Cardiac septum (tissue), 1 donor: ENCODE results near the gene KXD1. TPM values are rescaled to one million over a fixed set of nuclear protein-coding genes. Genes with fewer than 3 reads are reported as not detected.
"Not testable (repeated sequence)": the region's sequence is repeated elsewhere in the genome, so short reads cannot be mapped to it uniquely, and the experiment has no call there.

Experiments used
- DNase-seq: peaks from one replicate; pipeline ENCODE4 v3.0.0-alpha.2; 2020; ENCODE audit warnings: low spot score
- intact Hi-C: fragments of 100-400 bp; cut with DNase I; formaldehyde crosslinking; loops from one replicate; pipeline ENCODE4 v1.14.0; 2022
- total RNA-seq: library from RNA; stranded (reverse); fragmentation: NEBNext Ultra II Directional; extraction: Animal tissue kit (Norgen Biotek cat#: 25700); gene quantifications from one replicate; pipeline ENCODE4 v1.2.1, GENCODE V29; 2021
- donor health status: DM: no; HTN: no; CAD: no.

KXD1 gene
- total RNA-seq, 1 donor from 2014 or later, result 59.6 TPM

DNA sequence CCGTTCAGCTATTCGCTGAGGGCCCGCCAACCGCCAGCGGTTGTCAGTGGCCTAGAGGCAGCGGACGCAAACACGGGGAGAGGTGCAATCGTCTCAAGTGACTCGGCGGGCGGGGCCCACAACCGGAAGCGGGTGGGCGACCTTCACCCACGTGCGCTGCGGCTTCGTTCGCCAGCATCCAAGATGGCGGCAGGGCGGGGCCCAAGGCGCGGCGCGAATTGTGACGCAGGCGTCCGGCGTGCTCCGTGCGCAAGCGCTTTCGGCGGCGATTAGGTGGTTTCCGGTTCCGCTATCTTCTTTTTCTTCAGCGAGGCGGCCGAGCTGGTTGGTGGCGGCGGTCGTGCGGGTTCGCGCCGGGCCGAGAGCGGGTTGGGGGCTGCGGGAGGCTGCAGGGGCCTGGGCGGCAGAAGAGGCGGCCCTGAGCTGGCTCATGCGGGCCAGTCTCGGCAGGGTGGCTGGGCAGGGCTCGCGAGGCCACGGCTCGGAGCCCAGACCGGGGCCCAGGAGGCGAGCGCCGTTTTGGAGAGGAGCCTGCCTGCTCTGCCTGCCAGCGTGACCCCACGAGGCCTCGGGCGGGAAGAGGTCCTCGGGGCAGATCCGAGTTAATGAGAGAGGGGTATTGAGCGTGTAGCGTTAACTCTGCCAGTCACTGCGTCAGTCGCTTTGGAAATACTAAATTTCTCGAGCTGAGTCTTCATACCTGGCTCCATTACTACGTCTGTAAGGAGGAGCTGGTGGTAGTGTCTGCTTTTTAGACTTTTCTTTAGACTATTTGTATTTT lies 14.1 kb downstream of the KXD1 start, which contains the start of gene UBA52:
UBA52 (plus strand) TSS at position 294 of the 781 bp plus-strand sequence. CDS start 1,444 bp downstream, outside the sequence.
- peak; percentile 98 for DNase-seq
- intact Hi-C loops, result loop anchor here (1.0 to 5.0 kb wide), 3 partner anchors 14 to 346 kb away; partner anchors contain the start of genes COPE, DDX49 and KXD1

DNA sequence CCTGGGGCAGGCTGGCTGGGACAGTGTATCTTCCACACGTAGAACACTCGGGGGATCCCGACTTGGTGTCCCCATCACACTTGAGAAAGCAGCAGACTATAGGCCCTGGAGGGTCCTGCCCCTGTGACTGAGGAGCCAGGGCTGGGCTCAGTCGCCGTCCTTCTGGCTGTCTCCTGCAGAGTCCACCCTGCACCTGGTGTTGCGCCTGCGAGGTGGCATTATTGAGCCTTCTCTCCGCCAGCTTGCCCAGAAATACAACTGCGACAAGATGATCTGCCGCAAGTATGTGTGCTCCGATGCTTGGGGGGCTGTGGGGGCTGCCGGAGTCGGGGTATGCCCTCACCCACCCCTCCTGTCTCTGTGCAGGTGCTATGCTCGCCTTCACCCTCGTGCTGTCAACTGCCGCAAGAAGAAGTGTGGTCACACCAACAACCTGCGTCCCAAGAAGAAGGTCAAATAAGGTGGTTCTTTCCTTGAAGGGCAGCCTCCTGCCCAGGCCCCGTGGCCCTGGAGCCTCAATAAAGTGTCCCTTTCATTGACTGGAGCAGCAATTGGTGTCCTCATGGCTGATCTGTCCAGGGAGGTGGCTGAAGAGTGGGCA lies 17.1 kb downstream of the KXD1 start:
- intact Hi-C loops, result loop anchor here (5.0 kb wide), 2 partner anchors 107 to 343 kb away; partner anchors contain the start of genes COPE and DDX49
- DNase-seq, result no peak

DNA sequence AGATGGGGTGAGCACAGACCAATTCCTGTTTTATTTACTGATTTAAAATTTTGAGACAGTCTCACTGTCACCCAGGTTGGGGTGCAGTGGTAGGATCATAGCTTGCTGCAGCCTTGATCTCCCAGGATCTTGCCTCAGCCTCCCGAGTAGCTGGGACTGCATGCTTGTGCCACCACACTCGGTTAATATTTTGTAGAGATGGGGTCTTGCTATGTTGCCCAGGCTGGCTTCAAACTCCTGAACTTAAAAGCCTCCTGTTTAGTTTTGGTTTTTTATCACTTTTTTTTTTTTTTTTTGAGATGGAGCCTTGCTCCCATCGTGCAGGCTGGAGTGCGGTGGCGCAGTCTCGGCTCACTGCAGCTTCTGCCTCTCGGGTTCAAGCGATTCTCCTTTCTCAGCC lies 18.7 kb downstream of the KXD1 start:
- no peak for DNase-seq
- intact Hi-C loops, result no loop called here

DNA sequence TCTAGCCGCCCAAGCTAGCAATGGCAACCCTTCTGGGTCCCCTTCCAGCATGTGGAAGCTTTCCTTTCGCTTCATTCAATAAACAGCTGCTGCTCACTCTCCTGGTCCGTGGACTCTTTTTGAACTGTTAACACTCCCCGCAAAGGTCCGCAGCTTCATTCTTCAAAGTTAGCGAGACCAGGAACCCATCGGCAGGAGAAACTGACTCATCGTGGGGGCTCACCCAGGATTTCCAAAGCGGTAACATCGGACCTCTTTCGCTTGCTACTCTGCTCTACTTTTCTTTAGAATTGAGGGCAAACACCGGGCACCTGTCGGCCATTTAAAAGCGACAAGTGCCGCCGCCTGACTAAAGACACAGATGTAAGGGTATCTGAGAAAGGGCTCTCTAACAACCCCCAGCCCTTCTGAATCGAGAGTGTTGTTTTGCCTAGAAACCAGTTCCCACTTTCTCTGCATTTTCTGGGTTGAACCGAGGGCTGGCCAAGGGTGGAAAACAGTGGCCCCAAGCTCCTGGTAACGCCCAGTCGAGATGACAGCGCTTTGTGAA lies 19.8 kb downstream of the KXD1 start:
- no peak for DNase-seq
- intact Hi-C loops, result no loop called here

DNA sequence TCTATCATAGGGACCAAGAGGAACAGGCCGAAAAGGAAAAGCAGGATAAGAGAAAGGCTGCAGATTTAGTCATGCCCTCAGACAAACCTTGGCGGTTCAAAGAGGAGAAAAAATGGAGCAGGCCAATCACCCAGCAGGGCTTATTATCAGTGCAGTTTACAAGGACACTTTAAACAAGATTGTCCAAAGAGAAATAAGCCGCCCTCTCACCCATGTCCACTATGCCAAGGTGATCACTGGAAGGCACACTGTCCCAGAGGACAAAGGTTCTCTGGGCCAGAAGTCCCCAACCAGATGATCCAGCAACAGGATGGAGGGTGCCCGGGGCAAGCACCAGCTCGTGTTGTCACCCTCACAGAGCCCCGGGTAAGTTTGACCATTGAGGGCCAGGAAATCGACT lies 22.6 kb downstream of the KXD1 start:
- intact Hi-C loops, result no loop called here
- no peak for DNase-seq

DNA sequence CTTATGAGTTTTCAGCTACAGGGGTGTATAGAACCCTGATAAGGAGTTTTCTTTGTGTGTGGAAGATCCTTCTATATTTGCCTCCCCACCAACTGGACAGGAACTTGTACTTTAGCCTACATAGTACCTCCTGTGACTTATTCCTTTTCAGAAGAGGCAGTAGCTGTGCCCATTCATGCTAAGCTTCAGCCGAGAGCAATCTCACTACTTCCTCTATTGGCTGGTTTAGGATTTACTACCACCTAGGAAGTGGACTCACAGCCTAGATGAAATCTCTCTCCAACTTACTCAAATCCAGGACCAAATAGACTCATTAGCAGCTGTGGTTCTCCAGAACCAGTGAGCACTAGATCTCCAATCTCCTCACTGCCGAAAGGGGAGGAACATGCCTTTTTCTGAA lies 28.6 kb downstream of the KXD1 start:
- no peak for DNase-seq
- intact Hi-C loops, result loop anchor here (5.0 kb wide), 1 partner anchor 119 kb away; no protein-coding TSS in a partner anchor

DNA sequence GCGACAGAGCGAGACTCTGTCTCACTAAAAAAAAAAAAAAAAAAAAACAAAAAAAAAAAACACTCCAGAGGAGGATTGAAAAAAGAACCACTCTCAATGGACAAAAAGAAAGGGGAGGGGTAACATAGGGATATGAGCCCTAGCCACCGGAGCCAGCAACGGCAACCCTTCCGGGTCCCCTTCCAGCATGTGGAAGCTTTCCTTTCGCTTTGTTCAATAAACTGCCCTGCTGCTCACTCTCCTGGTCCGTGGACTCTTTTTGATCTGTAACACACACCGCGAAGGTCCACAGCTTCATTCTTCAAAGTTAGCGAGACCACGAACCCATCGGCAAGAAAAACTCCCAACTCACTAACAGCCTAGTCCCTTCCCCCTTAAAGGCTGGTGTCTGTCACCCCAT lies 29.9 kb downstream of the KXD1 start:
- intact Hi-C loops, result loop anchor here (5.0 kb wide), 1 partner anchor 120 kb away; no protein-coding TSS in a partner anchor
- no peak for DNase-seq

DNA sequence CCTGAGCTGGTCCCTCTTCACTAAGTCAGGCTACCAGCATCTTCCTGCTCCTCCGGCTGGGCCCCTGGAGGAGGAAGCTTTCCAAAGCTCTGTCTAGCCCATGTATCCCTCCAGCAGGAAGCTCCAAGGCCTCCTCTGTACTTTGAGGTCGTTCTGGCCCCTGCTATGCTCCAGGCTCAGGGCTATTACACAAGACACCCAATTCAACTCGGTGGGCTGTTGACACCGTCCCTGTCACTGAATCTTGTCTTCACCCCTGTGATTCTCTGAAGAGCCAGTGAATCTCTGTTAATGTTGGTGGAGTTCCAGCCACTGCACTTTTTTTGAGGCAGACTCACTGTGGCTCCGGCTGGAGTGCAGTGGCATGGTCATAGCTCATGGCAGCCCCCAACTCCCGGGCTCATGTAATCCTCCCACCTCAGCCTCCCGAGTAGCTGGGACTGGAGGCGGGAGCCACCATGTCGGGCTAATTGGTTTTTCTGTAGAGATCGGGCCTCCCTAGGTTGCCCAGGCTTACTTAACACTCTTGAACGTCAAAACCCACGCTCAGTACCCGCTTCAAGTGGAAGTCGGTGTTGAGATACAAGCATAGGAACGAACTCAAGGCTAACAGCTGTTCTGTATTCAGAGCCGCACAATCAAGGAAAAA lies 30.4 kb downstream of the KXD1 start:
- DNase-seq, result no peak
- intact Hi-C loops, result loop anchor here (5.0 kb wide), 1 partner anchor 121 kb away; no protein-coding TSS in a partner anchor

DNA sequence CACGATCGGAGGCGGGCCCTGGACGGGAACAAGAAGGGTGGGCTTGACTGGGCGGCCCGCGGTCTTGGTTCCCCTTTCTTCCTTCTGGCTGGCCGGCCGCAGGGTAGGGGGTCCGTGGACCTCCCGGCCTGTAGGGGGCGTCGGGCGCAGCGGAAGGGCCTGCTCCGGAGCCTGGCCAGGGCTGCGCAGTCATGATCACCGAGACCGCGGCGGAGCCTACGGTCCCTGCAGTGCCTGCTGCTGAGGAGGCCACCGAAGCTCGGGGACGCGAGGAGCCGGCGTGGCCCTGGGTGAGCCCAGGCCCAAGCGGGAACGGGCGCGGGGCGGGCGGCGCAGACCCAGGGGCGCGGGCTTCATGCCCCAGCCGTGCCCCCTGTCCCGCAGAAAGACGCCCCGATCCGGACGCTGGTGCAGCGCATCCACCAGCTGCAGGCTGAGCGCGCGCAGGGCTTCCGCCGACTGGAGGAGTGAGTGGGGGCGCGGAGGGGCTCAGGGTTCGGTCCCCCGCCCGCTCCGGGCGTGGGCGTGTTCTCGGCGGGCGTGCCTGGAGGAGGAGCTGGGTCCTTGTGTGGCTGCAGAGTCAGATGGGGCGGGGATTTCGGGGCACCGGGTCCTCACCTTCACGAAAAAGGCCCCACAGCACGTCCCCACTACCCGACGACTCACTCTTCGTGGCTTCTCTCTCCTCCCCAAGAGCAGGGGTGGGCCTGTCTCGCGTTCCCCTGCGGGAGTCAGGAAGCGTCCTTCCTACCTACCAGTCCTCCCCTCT lies 31.1 kb downstream of the KXD1 start, which contains the start of gene REX1BD:
REX1BD (plus strand) TSS at position 188 of the 769 bp plus-strand sequence; CDS start at position 192, 4 bp downstream.
- DNase-seq, result peak; percentile 93
- intact Hi-C loops, result loop anchor here (5.0 kb wide), 1 partner anchor 121 kb away; no protein-coding TSS in a partner anchor

DNA sequence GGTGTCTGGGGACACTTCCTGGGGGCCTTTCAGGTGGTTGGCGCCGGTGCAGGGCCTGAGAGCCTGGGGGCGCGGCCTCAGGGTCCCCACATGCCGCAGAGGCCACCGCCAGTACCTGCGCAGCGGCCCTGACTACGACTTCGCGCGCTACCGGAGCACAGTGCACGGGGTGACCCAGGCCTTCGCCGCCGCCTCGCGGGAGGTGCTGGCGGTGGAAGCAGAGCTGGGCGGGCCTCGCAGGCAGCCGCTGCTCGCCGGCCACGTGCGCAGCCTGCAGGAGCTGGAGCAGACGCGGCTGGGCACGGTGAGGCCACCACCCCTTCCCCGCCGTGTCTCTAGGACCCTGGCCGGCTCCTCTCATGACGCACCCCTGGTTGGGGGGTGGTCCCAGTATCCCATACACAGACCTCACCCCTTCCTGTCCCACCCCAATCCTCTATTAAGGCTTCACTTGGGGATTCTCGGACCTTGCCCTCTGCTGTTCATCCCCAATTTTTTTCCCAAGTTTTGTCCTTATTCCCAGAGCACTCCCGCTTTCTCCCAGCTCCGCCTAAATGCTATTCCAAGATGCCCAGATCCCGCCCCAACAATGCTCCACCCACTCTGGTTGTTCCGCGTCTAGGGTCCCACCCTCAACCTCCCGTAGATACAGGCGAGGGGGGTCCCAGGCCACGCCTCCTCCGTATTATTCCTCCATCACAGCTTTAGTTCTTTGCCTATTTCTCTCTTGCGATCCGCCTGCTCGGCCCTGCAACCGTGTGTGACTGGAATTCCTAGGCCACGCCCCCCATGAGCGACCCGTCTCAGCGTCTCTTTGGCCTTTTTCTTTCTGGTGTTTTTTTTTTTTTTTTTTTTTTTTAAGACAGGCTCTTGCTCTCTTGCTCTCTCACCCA lies 32.0 kb downstream of the KXD1 start:
- peak; percentile 78 for DNase-seq
- intact Hi-C loops, result loop anchor here (5.0 kb wide), 3 partner anchors 83 to 258 kb away; no protein-coding TSS in a partner anchor

DNA sequence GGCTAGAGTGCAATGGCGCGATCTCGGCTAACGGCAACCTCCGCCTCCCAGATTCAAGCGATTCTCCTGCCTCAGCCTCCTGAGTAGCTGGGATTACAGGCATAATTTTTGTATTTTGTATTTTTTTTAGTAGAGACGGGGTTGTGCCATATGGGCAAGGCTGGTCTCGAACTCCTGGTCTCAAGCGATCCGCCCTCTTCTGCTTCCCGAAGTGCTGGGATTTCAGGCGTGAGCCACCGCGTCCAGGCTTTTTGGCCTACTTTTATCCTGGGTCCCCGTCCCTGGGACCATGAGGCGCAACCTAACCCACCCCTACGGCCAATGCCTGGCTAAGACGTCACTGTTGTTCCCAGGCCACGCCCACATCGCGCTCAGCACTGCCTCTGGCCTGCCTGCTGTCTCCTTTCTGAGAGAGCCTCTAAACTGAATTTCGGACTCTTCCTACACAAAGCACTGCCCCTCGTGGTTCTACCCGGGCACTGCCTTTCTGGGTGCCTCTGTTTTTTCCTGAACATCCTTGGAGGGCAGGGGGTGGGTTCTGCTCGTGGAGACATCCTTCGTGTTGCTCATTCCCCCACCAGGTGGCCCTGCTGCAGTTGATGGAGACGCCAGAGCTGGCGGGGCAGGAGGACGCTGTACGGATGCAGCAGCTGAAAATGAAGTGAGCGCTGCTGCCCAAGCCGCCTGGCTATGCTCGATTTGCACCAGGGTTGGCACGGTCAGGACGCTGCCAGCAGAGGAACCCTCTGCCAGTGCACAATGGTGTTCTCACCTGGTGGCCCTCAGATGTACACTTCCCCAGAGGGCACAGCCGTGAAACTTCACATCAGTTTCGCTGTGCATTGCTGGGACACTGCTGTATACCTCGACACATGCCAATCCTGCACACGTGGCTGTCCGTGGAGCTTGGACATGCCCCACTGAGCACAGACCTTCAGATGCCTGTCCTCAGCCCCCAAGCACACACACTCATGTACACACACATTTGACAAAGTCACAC lies 32.9 kb downstream of the KXD1 start:
- no peak for DNase-seq
- intact Hi-C loops, result loop anchor here (5.0 kb wide), 2 partner anchors 82 to 257 kb away; no protein-coding TSS in a partner anchor

DNA sequence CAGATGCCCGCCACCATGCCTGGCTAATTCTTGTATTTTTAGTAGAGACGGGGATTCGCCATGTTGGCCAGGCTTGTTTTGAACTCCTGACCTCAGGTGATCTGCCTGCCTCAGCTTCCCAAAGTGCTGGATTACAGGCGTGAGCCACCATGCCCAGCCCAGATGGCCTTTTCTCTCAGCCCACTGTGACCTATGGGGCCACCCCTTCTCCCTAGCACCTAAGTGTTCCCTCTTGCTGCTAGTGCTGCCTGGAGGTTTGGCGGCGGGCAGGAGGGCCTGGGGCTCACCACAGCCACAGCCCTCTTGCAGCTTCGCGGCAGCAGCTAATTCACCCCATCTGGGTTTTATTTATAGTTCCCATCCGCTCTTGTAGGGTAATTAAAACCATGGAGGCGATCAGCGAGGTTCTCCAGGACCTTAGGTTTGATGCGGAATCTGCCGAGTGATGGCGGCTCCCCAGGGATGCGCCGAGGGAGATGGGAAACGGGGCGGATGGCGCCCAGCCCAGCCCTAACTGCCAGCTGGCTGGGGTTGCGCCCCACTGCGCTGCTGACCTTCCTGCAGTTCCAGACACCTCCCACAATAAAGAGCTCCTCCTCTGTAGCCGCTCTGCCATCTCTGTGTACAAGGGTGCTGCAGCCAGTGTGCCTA lies 34.2 kb downstream of the KXD1 start:
- DNase-seq, result no peak
- intact Hi-C loops, result loop anchor here (5.0 kb wide), 2 partner anchors 80 to 255 kb away; no protein-coding TSS in a partner anchor

DNA sequence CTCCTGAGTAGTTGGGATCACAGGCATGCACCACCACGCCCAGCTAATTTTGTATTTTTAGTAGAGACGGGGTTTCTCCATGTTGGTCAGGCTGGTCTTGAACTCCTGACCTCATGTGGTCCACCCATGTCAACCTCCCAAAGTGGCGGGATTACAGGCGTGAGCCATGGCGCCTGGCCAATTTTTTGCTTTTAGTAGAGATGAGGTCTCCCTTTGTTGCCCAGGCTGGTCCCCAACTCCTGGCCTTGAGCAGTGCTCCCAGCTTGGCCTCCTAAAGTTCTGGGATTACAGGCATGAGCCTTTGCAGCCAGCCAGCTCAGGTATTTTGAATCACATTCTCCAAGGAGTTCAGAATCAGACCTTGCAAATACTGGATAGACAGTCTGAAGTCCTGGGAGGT lies 35.1 kb downstream of the KXD1 start:
- not testable (repeated sequence) for DNase-seq
- intact Hi-C loops, result loop anchor here (5.0 kb wide), 2 partner anchors 80 to 255 kb away; no protein-coding TSS in a partner anchor

DNA sequence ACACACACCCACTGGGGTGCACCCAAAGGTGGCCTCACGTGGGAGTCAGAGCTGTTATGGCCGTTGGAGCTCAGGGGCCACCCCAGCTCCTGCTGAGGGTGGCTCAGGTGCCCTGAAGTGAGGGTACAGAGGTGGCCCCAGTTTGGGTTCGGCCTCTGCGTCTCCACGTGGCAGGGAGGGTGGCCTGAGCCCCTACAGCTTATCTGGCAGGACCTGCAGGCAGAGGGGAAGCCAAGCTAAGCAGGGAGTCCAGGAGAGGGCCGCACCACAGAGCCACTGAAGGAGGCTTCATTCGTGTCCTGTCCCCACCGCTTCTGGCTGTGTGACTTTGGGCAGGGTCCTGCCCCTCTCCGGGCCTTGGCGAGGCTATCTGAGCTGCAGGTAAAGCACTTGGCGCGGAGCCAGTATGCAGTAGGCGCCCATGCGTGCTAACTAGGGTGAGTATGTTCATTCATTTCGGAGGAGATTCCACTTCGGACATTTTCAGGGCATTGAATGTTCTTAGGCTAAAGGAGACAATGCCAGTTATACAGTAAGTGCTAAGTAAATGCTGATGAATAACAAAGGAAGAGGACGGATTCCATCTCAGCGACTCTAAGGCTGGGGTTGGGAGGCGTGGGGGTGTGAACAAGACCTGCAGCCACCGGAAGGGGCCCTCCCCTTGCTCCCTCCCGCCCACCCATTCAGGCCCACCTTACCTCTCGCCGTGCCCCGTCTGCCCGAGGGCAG lies 35.9 kb downstream of the KXD1 start:
- no peak for DNase-seq
- intact Hi-C loops, result loop anchor here (5.0 kb wide), 2 partner anchors 79 to 254 kb away; no protein-coding TSS in a partner anchor

DNA sequence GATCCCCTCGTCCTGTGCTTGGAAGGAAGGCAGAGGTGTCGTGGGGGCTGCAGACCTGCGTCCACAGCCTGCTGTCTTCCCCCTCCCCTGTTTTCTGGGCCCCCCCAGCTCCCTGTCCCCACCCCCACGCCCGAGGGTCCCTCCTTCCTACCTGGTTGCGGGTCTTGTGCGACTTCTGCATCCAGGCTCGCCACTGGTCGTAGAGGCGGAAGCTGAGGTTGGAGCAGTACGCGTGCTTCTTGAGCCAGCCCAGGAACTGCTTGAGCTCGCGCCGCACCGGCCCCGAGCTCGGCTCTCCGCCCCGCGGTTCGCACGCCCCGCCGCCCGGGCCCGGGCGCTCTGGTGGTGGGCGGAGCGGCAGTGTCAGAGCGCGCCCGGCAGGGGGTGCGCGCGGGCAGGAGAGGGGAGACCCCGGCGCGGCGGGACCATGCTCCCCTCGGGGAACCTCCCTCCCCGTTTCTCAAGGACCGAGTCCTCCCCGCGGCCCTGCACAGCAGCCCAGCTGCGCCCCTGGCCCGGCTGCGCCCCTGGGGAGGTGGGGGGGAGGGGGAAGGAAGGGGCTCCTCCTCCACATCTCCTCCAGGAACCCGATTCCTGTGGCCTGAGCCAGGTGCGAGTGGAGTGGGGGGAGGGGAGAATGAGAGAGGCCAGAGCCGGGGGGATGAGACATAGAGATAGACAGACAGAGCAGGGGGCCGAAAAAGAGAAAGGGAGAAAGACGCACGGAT lies 36.6 kb downstream of the KXD1 start:
- peak; percentile 80 for DNase-seq
- intact Hi-C loops, result loop anchor here (5.0 kb wide), 2 partner anchors 78 to 253 kb away; no protein-coding TSS in a partner anchor
